Urinary bladder (tissue), 4 donors: ENCODE measurements around the gene RBM38. TPM values are rescaled to one million over a fixed set of nuclear protein-coding genes. Genes with fewer than 3 reads are reported as not detected.

Source experiments
- DNase-seq: peaks from one replicate; pipeline ENCODE4 v3.0.0-alpha.2; 2015; ENCODE audit errors: extremely low spot score
- H3K27ac ChIP-seq: one replicate; pipeline ENCODE4 v1.5.1; 2013; ENCODE audit warnings: low read depth, mild to moderate bottlenecking, moderate library complexity
- H3K36me3 ChIP-seq: one replicate; pipeline ENCODE4 v1.6.1; 2013; ENCODE audit warnings: mild to moderate bottlenecking, moderate library complexity; ENCODE audit not compliant: insufficient read depth
- H3K4me1 ChIP-seq: one replicate; pipeline ENCODE4 v1.6.1; 2013; ENCODE audit warnings: mild to moderate bottlenecking, moderate library complexity; ENCODE audit not compliant: insufficient read depth
- H3K4me3 ChIP-seq: one replicate; pipeline ENCODE4 v1.5.1; 2013; ENCODE audit warnings: low read depth, low read length
- WGBS: extraction: QIAGEN DNeasy Blood & Tissue Kit; methylation state at CpG from one replicate; pipeline ENCODE4 v1.1.7; 2013; 5-methylcytosine and 5-hydroxymethylcytosine counted together
- polyA plus RNA-seq: library from polyadenylated mRNA; stranded (reverse); fragments of 200-250 nt; gene quantifications from one replicate; pipeline ENCODE4 v1.2.3, GENCODE V29; 2013
- total RNA-seq: library from RNA; depleted of rRNA; stranded (reverse); fragments of >200 nt; gene quantifications from one replicate; pipeline ENCODE4 v1.2.3, GENCODE V29; 2014
- donor health status: healthy with polysubstance abuse.
- donor health status: healthy.

RBM38 gene
- total and polyA plus RNA-seq, 2 donors: 19.5 to 103 TPM

GRCh38 chr20:57364451-57364850 is 26.7 kb upstream of the RBM38 start:
- Histone ChIP-seq H3K4me3 (no peak overlapping the region), H3K4me1 (no peaks in the 10 kb centered on the region), H3K36me3 (peaks cover 3% of the 10 kb centered on the region), H3K27ac (no peak overlapping the region)
- no peak for DNase-seq

GRCh38 chr20:57369596-57369995 is 21.6 kb upstream of the RBM38 start:
- Histone ChIP-seq H3K36me3 (peaks cover 8% of the 10 kb centered on the region), H3K27ac (no peak overlapping the region), H3K4me1 (no peaks in the 10 kb centered on the region), H3K4me3 (no peak overlapping the region)
- no peak for DNase-seq
- 80% methylated on average over 3 of the region's 3 CpGs for WGBS

- no peak for DNase-seq
Measured at GRCh38 chr20:57370316-57370715, 20.9 kb upstream of the RBM38 start.

GRCh38 chr20:57371363-57371762 is 19.8 kb upstream of the RBM38 start:
- Histone ChIP-seq H3K36me3 (peaks cover 10% of the 10 kb centered on the region), H3K4me3 (no peak overlapping the region), H3K4me1 (no peaks in the 10 kb centered on the region), H3K27ac (no peak overlapping the region)
- WGBS: 88% methylated on average over 4 of the region's 4 CpGs
- no peak for DNase-seq

More at GRCh38 chr20:57370316-57370715, 20.9 kb upstream of the RBM38 start:
- Histone ChIP-seq H3K27ac (no peak overlapping the region), H3K4me1 (no peaks in the 10 kb centered on the region), H3K36me3 (peaks cover 10% of the 10 kb centered on the region), H3K4me3 (no peak overlapping the region)
- 92% methylated on average over 9 of the region's 9 CpGs for WGBS

- H3K36me3 ChIP-seq: peaks cover 11% of the 10 kb centered on the region
- no peak overlapping the region for H3K27ac ChIP-seq
- no peak overlapping the region for H3K4me3 ChIP-seq
- DNase-seq: no peak
- H3K4me1 ChIP-seq: no peaks in the 10 kb centered on the region
- 89% methylated on average over 9 of the region's 9 CpGs for WGBS
Measured at GRCh38 chr20:57372157-57372556, 19.0 kb upstream of the RBM38 start.

- Histone ChIP-seq H3K27ac (no peak overlapping the region), H3K36me3 (peaks cover 11% of the 10 kb centered on the region), H3K4me1 (no peaks in the 10 kb centered on the region), H3K4me3 (no peak overlapping the region)
- no peak for DNase-seq
- WGBS: 85% methylated on average over 25 of the region's 25 CpGs
Measured at GRCh38 chr20:57372581-57373350, 18.4 kb upstream of the RBM38 start.

GRCh38 chr20:57374343-57374930 is 16.8 kb upstream of the RBM38 start:
- WGBS: 82% methylated on average over 12 of the region's 12 CpGs
- no peak for DNase-seq
- Histone ChIP-seq H3K36me3 (peaks cover 13% of the 10 kb centered on the region), H3K4me1 (no peaks in the 10 kb centered on the region), H3K27ac (no peak overlapping the region), H3K4me3 (no peak overlapping the region)

- no peaks in the 10 kb centered on the region for H3K4me1 ChIP-seq
- no peak for DNase-seq
- peaks cover 13% of the 10 kb centered on the region for H3K36me3 ChIP-seq
- H3K4me3 ChIP-seq: no peak overlapping the region
- no peak overlapping the region for H3K27ac ChIP-seq
- 84% methylated on average over 14 of the region's 14 CpGs for WGBS
Measured at GRCh38 chr20:57374931-57375651, 16.1 kb upstream of the RBM38 start.

- no peak for DNase-seq
- Histone ChIP-seq H3K36me3 (peaks cover 10% of the 10 kb centered on the region), H3K4me3 (no peak overlapping the region), H3K4me1 (no peaks in the 10 kb centered on the region), H3K27ac (no peak overlapping the region)
- 91% methylated on average over 10 of the region's 10 CpGs for WGBS
Measured at GRCh38 chr20:57375652-57376230, 15.5 kb upstream of the RBM38 start.

GRCh38 chr20:57377350-57377749 is 13.8 kb upstream of the RBM38 start:
- WGBS: 85% methylated on average over 13 of the region's 13 CpGs
- Histone ChIP-seq H3K4me1 (no peaks in the 10 kb centered on the region), H3K36me3 (peaks cover 8% of the 10 kb centered on the region), H3K4me3 (no peak overlapping the region), H3K27ac (no peak overlapping the region)
- DNase-seq: no peak

- no peak for DNase-seq
- Histone ChIP-seq H3K27ac (no peak overlapping the region), H3K36me3 (peaks cover 8% of the 10 kb centered on the region), H3K4me1 (no peaks in the 10 kb centered on the region), H3K4me3 (no peak overlapping the region)
- WGBS: 91% methylated on average over 16 of the region's 16 CpGs
Measured at GRCh38 chr20:57378107-57378506, 13.1 kb upstream of the RBM38 start.

- H3K4me1 ChIP-seq: no peaks in the 10 kb centered on the region
- no peak overlapping the region for H3K27ac ChIP-seq
- WGBS: 90% methylated on average over 4 of the region's 4 CpGs
- no peak for DNase-seq
- peaks cover 8% of the 10 kb centered on the region for H3K36me3 ChIP-seq
- H3K4me3 ChIP-seq: no peak overlapping the region
Measured at GRCh38 chr20:57378646-57379262, 12.4 kb upstream of the RBM38 start.

GRCh38 chr20:57379263-57379647 is 11.9 kb upstream of the RBM38 start:
- peaks cover 8% of the 10 kb centered on the region for H3K36me3 ChIP-seq
- no peak for DNase-seq

More at GRCh38 chr20:57379263-57379647, 11.9 kb upstream of the RBM38 start:
- Histone ChIP-seq H3K27ac (no peak overlapping the region), H3K4me3 (no peak overlapping the region), H3K4me1 (no peaks in the 10 kb centered on the region)
- 77% methylated on average over 5 of the region's 5 CpGs for WGBS
